Activated naive CD4-positive, alpha-beta T cell treated with anti-CD3 and anti-CD28 coated beads, Interleukin-2, amount 50 U/mL, for 24 hours (primary cell): ENCODE results near the gene MAJIN.

Source experiments
- H3K27ac Mint-ChIP-seq: one replicate; pipeline ENCODE4 v1.8.0; 2021; ENCODE audit warnings: mild to moderate bottlenecking, mixed read lengths
- H3K27me3 Mint-ChIP-seq: one replicate; pipeline ENCODE4 v1.8.0; 2021; ENCODE audit warnings: mixed read lengths
- H3K36me3 Mint-ChIP-seq: one replicate; pipeline ENCODE4 v1.8.0; 2021; ENCODE audit warnings: mixed read lengths
- H3K4me1 Mint-ChIP-seq: one replicate; pipeline ENCODE4 v1.8.0; 2021; ENCODE audit warnings: mixed read lengths
- H3K4me3 Mint-ChIP-seq: one replicate; pipeline ENCODE4 v1.8.0; 2021; ENCODE audit warnings: mild to moderate bottlenecking, mixed read lengths
- H3K9me3 Mint-ChIP-seq: one replicate; pipeline ENCODE4 v1.8.0; 2021; ENCODE audit warnings: mixed read lengths

Gene MAJIN

DNA sequence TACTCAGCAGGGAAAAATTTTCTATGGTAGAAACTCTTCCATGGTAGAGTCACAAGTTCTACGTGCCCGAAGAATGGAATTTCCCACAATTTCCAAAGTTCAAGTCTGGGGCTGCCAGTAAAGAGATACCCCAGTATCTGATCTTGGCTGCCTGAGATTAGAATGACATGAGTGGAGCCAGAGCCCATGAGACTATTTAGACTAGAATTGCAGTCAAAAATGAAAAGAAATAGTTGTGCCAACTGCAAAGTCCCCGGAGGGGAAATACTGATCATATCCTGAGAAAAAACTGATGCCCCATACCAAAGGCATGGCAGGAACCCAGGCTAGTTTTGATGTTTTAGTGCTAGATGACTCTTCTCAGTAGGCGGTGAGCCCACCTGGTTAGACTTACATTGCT is 11.2 kb downstream of the MAJIN start:
- Mint-ChIP-seq H3K36me3 (no peaks in the 10 kb centered on the region), H3K4me1 (peaks cover 3% of the 10 kb centered on the region), H3K4me3 (no peak overlapping the region), H3K9me3 (no peaks in the 10 kb centered on the region), H3K27me3 (peaks cover 1% of the 10 kb centered on the region), H3K27ac (no peak overlapping the region)

DNA sequence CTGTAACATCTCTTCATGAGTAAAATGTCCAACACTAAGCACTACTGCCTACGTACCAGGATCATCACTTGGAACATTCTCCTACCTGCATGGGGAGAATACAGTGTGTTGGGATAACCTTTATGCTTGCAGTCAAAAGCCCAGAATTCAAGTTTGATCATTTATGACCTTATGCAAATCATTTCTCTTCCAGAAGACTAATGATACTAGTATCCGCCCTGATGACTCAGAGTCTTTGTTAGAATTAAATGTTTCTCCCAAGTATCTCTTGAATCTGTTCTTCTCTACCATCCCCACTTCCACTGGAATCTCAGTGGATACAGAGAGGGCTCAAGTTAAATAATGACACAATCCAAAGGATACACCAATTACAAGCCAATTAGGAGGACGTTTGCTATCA is 12.4 kb downstream of the MAJIN start:
- no peaks in the 10 kb centered on the region for H3K36me3 Mint-ChIP-seq
- no peaks in the 10 kb centered on the region for H3K4me1 Mint-ChIP-seq
- peaks cover 1% of the 10 kb centered on the region for H3K27me3 Mint-ChIP-seq
- no peak overlapping the region for H3K27ac Mint-ChIP-seq
- no peak overlapping the region for H3K4me3 Mint-ChIP-seq
- H3K9me3 Mint-ChIP-seq, result no peaks in the 10 kb centered on the region

- no peaks in the 10 kb centered on the region for H3K9me3 Mint-ChIP-seq
- H3K4me3 Mint-ChIP-seq, result no peak overlapping the region
- H3K27me3 Mint-ChIP-seq, result no peaks in the 10 kb centered on the region
- H3K36me3 Mint-ChIP-seq, result no peaks in the 10 kb centered on the region
- H3K4me1 Mint-ChIP-seq, result no peaks in the 10 kb centered on the region
- H3K27ac Mint-ChIP-seq, result no peak overlapping the region
Observed at GRCh38 chr11:64954201-64954600, 17.7 kb downstream of the MAJIN start.

DNA sequence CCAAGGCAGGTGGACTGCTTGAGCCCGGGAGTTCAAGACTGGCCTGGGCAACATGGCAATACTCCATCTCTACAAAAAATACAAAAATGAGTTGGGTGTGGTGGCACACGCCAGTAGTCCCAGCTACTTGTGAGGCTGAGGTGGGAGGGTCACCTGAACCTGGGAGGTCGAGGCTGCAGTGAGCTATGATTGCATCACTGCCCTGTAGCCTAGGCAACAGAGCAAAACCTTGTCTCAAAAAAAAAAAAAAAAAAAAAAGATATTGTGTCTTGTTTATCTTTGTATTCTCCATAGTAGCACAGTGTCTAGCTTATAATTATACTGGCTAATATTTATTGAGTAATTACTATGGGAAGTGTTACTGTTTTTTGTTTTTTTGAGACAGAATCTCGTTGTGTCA is 20.4 kb downstream of the MAJIN start:
- Mint-ChIP-seq H3K27ac (no peak overlapping the region), H3K4me1 (no peaks in the 10 kb centered on the region), H3K36me3 (no peaks in the 10 kb centered on the region), H3K27me3 (no peaks in the 10 kb centered on the region), H3K9me3 (no peaks in the 10 kb centered on the region), H3K4me3 (no peak overlapping the region)

DNA sequence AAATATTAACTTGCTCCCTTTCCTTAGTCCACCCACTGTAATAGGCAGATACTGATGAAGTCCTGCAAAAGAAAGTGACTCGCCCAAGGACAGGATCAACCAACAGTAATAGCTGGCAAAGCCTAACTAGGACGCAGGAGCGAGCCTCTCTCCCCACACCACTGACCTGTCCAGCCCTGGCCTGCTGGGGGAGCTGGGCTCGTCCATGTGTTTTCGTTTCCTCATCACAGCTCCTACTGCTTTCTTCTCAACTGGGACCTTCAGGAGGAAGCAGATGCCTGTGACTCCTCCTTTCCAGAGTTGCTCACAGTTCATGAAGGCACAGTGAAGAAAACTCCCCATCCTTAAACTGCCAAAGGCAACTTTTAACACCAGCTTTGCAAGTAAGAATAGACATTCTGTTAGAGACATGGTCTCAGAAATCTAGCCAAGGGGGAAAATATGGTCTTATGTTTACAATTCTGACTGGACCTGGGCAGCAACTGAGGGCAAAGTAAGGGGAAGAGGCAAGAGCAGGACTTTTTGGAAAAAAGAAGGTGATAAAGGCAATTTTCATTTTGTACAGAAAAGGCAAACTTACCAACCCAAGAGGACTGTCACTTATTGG is 24.6 kb downstream of the MAJIN start:
- no peak overlapping the region for H3K4me3 Mint-ChIP-seq
- H3K27me3 Mint-ChIP-seq, result no peaks in the 10 kb centered on the region
- no peaks in the 10 kb centered on the region for H3K36me3 Mint-ChIP-seq
- no peaks in the 10 kb centered on the region for H3K9me3 Mint-ChIP-seq
- H3K4me1 Mint-ChIP-seq, result no peaks in the 10 kb centered on the region
- H3K27ac Mint-ChIP-seq, result no peak overlapping the region

GRCh38 chr11:64936539-64936938 is 35.4 kb downstream of the MAJIN start:
- no peaks in the 10 kb centered on the region for H3K27me3 Mint-ChIP-seq
- H3K4me1 Mint-ChIP-seq, result no peaks in the 10 kb centered on the region
- no peaks in the 10 kb centered on the region for H3K9me3 Mint-ChIP-seq
- H3K4me3 Mint-ChIP-seq, result no peak overlapping the region
- H3K27ac Mint-ChIP-seq, result no peak overlapping the region
- H3K36me3 Mint-ChIP-seq, result no peaks in the 10 kb centered on the region

GRCh38 chr11:64935359-64936081 is 36.4 kb downstream of the MAJIN start, which contains the start of gene GPHA2:
GPHA2 (minus strand) TSS chr11:64935893; CDS start chr11:64935460, 433 bp downstream.
- Mint-ChIP-seq H3K27me3 (no peaks in the 10 kb centered on the region), H3K4me1 (no peaks in the 10 kb centered on the region), H3K9me3 (no peaks in the 10 kb centered on the region), H3K27ac (no peak within 1 kb of the TSS), H3K4me3 (no peak within 1 kb of the TSS), H3K36me3 (peaks cover 2% of the 10 kb centered on the region)

GRCh38 chr11:64934682-64935358 is 37.1 kb downstream of the MAJIN start:
- Mint-ChIP-seq H3K4me3 (no peak overlapping the region), H3K36me3 (peaks cover 2% of the 10 kb centered on the region), H3K27ac (no peak overlapping the region), H3K9me3 (no peaks in the 10 kb centered on the region), H3K27me3 (no peaks in the 10 kb centered on the region), H3K4me1 (no peaks in the 10 kb centered on the region)

- Mint-ChIP-seq H3K4me1 (no peaks in the 10 kb centered on the region), H3K27me3 (no peaks in the 10 kb centered on the region), H3K4me3 (no peak overlapping the region), H3K27ac (no peak overlapping the region), H3K36me3 (peaks cover 2% of the 10 kb centered on the region), H3K9me3 (no peaks in the 10 kb centered on the region)
Observed at GRCh38 chr11:64933935-64934681, 37.8 kb downstream of the MAJIN start.

GRCh38 chr11:64933213-64933934 is 38.5 kb downstream of the MAJIN start:
- H3K36me3 Mint-ChIP-seq, result peaks cover 2% of the 10 kb centered on the region

GRCh38 chr11:64932324-64932723 is 39.6 kb downstream of the MAJIN start:
- Mint-ChIP-seq H3K4me1 (no peaks in the 10 kb centered on the region), H3K27me3 (no peaks in the 10 kb centered on the region), H3K27ac (no peak overlapping the region), H3K9me3 (no peaks in the 10 kb centered on the region), H3K4me3 (no peak overlapping the region), H3K36me3 (peaks cover 2% of the 10 kb centered on the region)

More at GRCh38 chr11:64933213-64933934, 38.5 kb downstream of the MAJIN start:
- Mint-ChIP-seq H3K4me3 (no peak overlapping the region), H3K4me1 (no peaks in the 10 kb centered on the region), H3K9me3 (no peaks in the 10 kb centered on the region), H3K27ac (no peak overlapping the region), H3K27me3 (no peaks in the 10 kb centered on the region)

DNA sequence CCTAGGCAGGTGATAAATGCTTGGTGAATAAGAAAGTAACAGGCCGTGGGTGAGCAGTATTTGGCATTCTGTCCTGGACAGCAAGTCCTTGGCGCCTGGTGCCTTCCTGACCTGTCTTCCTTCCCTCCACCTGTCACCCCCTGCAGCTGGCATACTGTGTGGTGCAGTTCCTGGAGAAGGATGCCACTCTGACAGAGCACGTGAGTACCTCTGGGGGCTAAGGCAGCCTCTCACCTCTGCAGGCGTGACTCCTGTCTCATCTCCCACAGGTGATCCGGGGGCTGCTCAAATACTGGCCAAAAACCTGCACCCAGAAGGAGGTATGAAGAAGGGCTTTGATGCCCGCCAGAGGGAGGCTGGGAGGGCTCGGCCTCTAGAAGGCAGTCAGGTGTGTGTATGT is 40.6 kb downstream of the MAJIN start:
- no peaks in the 10 kb centered on the region for H3K9me3 Mint-ChIP-seq
- no peaks in the 10 kb centered on the region for H3K27me3 Mint-ChIP-seq
- H3K4me1 Mint-ChIP-seq, result no peaks in the 10 kb centered on the region
- H3K36me3 Mint-ChIP-seq, result peaks cover 2% of the 10 kb centered on the region
- H3K27ac Mint-ChIP-seq, result no peak overlapping the region
- H3K4me3 Mint-ChIP-seq, result no peak overlapping the region

- Mint-ChIP-seq H3K36me3 (peaks cover 2% of the 10 kb centered on the region), H3K27me3 (no peaks in the 10 kb centered on the region), H3K4me3 (no peak overlapping the region), H3K27ac (no peak overlapping the region), H3K4me1 (peaks cover 1% of the 10 kb centered on the region), H3K9me3 (no peaks in the 10 kb centered on the region)
Observed at GRCh38 chr11:64930340-64930739, 41.6 kb downstream of the MAJIN start.

DNA sequence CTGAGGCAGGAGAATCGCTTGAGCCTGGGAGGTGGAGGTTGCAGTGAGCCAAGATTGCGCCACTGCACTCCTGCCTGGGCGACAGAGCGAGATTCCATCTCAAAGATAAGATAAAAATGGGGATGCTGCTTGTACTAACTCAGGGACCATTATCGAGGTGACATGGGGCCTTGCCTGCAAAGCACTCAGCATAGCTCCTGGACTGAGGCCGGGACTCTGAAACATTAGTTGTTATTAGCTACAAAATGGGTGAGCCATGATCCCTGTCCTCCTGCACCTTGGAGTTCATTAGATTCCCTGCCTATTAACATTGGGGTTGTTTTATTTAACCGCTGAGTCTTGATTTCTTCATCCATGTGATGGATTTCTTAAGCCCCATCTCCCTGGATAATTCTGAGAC is 42.3 kb downstream of the MAJIN start:
- Mint-ChIP-seq H3K27me3 (no peaks in the 10 kb centered on the region), H3K4me3 (no peak overlapping the region), H3K4me1 (peaks cover 7% of the 10 kb centered on the region), H3K36me3 (peaks cover 2% of the 10 kb centered on the region), H3K27ac (no peak overlapping the region), H3K9me3 (no peaks in the 10 kb centered on the region)

- Mint-ChIP-seq H3K27me3 (no peaks in the 10 kb centered on the region), H3K27ac (no peak overlapping the region), H3K4me1 (peaks cover 13% of the 10 kb centered on the region), H3K36me3 (peaks cover 2% of the 10 kb centered on the region), H3K4me3 (no peak overlapping the region), H3K9me3 (no peaks in the 10 kb centered on the region)
Observed at GRCh38 chr11:64928957-64929356, 43.0 kb downstream of the MAJIN start.
